Muscle of leg (tissue), 11 donors: ENCODE data around the gene JUN. TPM values are rescaled to one million over a fixed set of nuclear protein-coding genes. Genes with fewer than 3 reads are reported as not detected.

Experiments used
- DNase-seq: peaks from one replicate; pipeline ENCODE4 v3.0.0; 2013
- H3K27ac ChIP-seq: one replicate; pipeline ENCODE4 v1.5.1; 2013; ENCODE audit warnings: mild to moderate bottlenecking, low read length, control low read depth
- H3K27me3 ChIP-seq: one replicate; pipeline ENCODE4 v1.6.1; 2013; ENCODE audit warnings: low read length; ENCODE audit not compliant: control insufficient read depth, insufficient read depth
- H3K36me3 ChIP-seq: one replicate; pipeline ENCODE4 v1.6.1; 2013; ENCODE audit warnings: low read length; ENCODE audit not compliant: control insufficient read depth, insufficient read depth
- H3K4me1 ChIP-seq: one replicate; pipeline ENCODE4 v1.6.1; 2013; ENCODE audit warnings: low read length; ENCODE audit not compliant: control insufficient read depth, insufficient read depth
- H3K4me3 ChIP-seq: one replicate; pipeline ENCODE4 v1.5.1; 2013; ENCODE audit warnings: low read length, control low read depth
- H3K9me3 ChIP-seq: replicated peaks from 2 replicates; pipeline ENCODE4 v1.6.1; 2013; ENCODE audit warnings: low read depth, low read length; ENCODE audit not compliant: control insufficient read depth
- WGBS: methylation state at CpG from one replicate; pipeline ENCODE4 v1.1.5; 2013; ENCODE audit warnings: missing lambda C conversion rate; ENCODE audit not compliant: insufficient coverage; 5-methylcytosine and 5-hydroxymethylcytosine counted together
- polyA plus RNA-seq, 8 donors: library from polyadenylated mRNA; unstranded; fragments of 120-200 nt; gene quantifications; one replicate each; pipeline versions ENCODE4 v1.2.1 to v1.2.3, GENCODE V29; 2013; ENCODE audit warnings: inconsistent platforms in 1 of 8, low replicate concordance in 1 of 8; ENCODE audit not compliant: insufficient read length in 8 of 8, insufficient read depth in 1 of 8
- total RNA-seq: library from RNA; stranded (reverse); fragments of 120-200 nt; gene quantifications from one replicate; pipeline ENCODE4 v1.2.4, GENCODE V29; 2013

The JUN gene
- total and polyA plus RNA-seq, 9 donors, result 73.2 to 282 (median 185) TPM

GRCh38 chr1:58786184-58786926 is 2.5 kb upstream of the JUN start:
- peak; percentile 87 for DNase-seq
- 54% methylated on average over 2 of the region's 6 CpGs for WGBS
- H3K4me3 ChIP-seq, result no peak overlapping the region
- peaks cover 5% of the 10 kb centered on the region for H3K36me3 ChIP-seq
- peak overlapping the region; percentile 99 for H3K27ac ChIP-seq
- H3K4me1 ChIP-seq, result peaks cover 12% of the 10 kb centered on the region
- no peaks in the 10 kb centered on the region for H3K27me3 ChIP-seq
- peaks cover 2% of the 10 kb centered on the region for H3K9me3 ChIP-seq

GRCh38 chr1:58785442-58786058 is 1.7 kb upstream of the JUN start:
- Histone ChIP-seq H3K27me3 (no peaks in the 10 kb centered on the region), H3K4me1 (peaks cover 12% of the 10 kb centered on the region), H3K27ac (peak overlapping the region; percentile 99), H3K36me3 (peaks cover 5% of the 10 kb centered on the region), H3K9me3 (peaks cover 2% of the 10 kb centered on the region), H3K4me3 (peak overlapping the region; percentile 91)
- WGBS, result 6% methylated on average over 12 of the region's 14 CpGs
- peak; percentile 92 for DNase-seq

DNA sequence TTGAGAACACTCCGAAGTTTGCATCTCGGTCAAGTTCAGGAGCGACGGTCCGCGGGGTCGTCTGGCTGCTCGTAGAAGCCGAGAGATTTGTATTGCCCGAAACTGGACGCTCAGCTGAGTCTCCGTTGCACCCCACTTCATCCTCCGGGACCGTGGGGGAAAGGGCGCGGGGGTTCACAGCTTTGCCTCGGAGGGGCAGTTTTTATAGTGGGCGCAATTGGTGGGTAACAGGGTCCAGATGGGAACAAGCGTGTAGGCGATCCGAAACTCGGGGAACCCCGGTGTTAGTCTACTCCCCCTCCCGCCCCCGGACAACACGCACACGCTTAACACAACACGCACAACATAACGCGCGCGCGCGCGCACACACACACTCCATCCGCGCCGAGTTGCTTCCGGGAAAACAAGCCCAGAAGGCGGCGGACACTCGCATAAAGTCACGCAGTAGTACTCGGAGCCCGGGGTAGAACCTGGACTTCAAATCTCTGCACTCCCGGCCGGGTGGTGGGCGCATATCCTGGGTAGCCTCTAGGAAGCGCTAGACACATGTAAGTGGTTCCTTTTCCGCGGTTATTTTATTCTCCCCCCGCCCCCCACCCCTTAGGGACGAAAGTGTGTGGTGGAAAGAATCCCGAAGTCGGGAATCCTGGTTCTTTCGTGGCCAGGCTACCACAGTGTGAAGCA is 1.1 kb upstream of the JUN start:
- H3K4me1 ChIP-seq, result peaks cover 12% of the 10 kb centered on the region
- H3K4me3 ChIP-seq, result peak overlapping the region; percentile 91
- H3K36me3 ChIP-seq, result peaks cover 5% of the 10 kb centered on the region
- H3K27ac ChIP-seq, result peak overlapping the region; percentile 99
- peaks cover 2% of the 10 kb centered on the region for H3K9me3 ChIP-seq
- peak; percentile 97 for DNase-seq
- H3K27me3 ChIP-seq, result no peaks in the 10 kb centered on the region
- 0% methylated on average over 15 of the region's 56 CpGs for WGBS

- DNase-seq, result peak; percentile 77
- peak overlapping the region; percentile 100 for H3K27ac ChIP-seq
- under 1% methylated on average over 85 of the region's 86 CpGs for whole genome bisulfite sequencing
- H3K9me3 ChIP-seq, result peaks cover 2% of the 10 kb centered on the region
- H3K4me1 ChIP-seq, result peaks cover 12% of the 10 kb centered on the region
- H3K4me3 ChIP-seq, result peak overlapping the region; percentile 97
- H3K36me3 ChIP-seq, result peaks cover 5% of the 10 kb centered on the region
- no peaks in the 10 kb centered on the region for H3K27me3 ChIP-seq
Measured at GRCh38 chr1:58783090-58783992, 506 bp downstream of the JUN start.

DNA sequence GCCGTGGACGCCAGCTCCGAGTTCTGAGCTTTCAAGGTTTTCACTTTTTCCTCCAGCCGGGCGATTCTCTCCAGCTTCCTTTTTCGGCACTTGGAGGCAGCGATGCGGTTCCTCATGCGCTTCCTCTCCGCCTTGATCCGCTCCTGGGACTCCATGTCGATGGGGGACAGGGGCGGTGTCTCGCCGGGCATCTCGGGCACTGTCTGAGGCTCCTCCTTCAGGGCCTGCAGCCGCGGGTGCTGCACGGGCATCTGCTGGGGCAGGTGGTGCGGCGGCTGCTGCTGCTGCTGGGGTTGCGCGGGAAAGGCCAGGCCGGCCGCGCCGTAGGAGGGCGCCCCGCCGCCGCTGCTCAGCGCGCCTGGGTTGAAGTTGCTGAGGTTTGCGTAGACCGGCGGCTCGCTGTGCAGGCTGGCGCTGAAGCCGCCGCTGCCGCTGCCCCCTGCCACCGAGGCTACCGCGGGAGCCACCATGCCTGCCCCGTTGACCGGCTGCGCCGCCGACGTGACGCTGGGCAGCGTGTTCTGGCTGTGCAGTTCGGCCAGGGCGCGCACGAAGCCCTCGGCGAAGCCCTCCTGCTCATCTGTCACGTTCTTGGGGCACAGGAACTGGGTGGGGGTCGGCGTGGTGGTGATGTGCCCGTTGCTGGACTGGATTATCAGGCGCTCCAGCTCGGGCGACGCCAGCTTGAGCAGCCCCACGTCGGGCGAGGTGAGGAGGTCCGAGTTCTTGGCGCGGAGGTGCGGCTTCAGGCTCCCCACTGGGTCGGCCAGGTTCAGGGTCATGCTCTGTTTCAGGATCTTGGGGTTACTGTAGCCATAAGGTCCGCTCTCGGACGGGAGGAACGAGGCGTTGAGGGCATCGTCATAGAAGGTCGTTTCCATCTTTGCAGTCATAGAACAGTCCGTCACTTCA is 1.4 kb downstream of the JUN start:
- H3K27ac ChIP-seq, result peak overlapping the region; percentile 100
- H3K4me3 ChIP-seq, result peak overlapping the region; percentile 97
- H3K36me3 ChIP-seq, result peaks cover 5% of the 10 kb centered on the region
- peak; percentile 69 for DNase-seq
- no peaks in the 10 kb centered on the region for H3K27me3 ChIP-seq
- no peaks in the 10 kb centered on the region for H3K9me3 ChIP-seq
- WGBS, result under 1% methylated on average over 79 of the region's 82 CpGs
- peaks cover 12% of the 10 kb centered on the region for H3K4me1 ChIP-seq

DNA sequence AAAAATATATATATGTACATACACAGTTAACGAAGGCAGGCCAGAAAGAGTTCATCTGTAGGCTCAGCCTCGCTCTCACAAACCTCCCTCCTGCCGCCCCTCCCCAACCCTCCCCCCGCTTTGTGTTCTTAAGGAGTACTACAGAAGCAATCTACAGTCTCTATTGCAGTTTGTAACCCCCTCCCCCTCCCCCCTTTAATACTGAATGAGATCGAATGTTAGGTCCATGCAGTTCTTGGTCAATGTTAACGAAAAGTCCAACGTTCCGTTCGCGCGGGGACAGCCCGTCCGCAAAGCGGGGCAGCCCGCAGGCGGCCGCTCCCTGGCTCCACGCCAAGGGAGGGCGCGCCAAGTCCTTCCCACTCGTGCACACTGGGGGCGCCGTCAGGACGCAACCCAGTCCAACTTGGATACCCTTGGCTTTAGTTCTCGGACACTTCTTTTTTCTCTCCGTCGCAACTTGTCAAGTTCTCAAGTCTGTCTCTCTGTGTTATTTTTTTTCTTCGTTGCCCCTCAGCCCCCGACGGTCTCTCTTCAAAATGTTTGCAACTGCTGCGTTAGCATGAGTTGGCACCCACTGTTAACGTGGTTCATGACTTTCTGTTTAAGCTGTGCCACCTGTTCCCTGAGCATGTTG is 2.2 kb downstream of the JUN start:
- no peaks in the 10 kb centered on the region for H3K9me3 ChIP-seq
- H3K36me3 ChIP-seq, result peaks cover 5% of the 10 kb centered on the region
- H3K4me3 ChIP-seq, result peak overlapping the region; percentile 97
- peak; percentile 88 for DNase-seq
- peak overlapping the region; percentile 78 for H3K27ac ChIP-seq
- peaks cover 12% of the 10 kb centered on the region for H3K4me1 ChIP-seq
- under 1% methylated on average over 28 of the region's 32 CpGs for WGBS
- H3K27me3 ChIP-seq, result no peaks in the 10 kb centered on the region

DNA sequence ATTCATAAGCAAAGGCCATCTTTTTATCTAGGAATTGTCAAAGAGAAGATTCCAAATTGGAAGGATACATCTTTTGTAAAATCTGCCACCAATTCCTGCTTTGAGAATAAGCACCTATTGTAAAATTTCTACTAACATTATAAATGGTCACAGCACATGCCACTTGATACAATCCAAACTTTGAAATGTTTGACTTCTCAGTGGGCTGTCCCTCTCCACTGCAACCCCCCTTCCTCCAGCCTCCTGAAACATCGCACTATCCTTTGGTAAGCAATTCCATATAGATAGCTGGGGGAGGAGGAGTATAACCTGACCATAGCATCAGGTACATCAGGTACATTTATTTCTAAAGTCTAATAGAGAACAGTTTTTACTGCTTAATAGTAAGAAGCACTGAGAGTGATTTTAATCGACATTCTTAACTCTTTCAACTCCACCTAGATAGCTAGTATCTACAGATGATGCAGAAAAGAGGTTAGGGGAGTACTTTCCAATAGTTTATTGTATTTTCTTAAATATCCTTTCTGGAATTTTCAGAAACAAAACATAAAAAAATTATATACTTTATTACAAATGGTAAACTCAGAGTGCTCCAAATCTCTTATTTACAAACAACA is 2.9 kb downstream of the JUN start:
- Histone ChIP-seq H3K27me3 (no peaks in the 10 kb centered on the region), H3K27ac (peak overlapping the region; percentile 78), H3K36me3 (peaks cover 5% of the 10 kb centered on the region), H3K4me3 (peak overlapping the region; percentile 97), H3K4me1 (peaks cover 10% of the 10 kb centered on the region), H3K9me3 (no peaks in the 10 kb centered on the region)
- WGBS, result no CpG with 5 or more reads among the region's 2 CpGs
- peak; percentile 64 for DNase-seq

GRCh38 chr1:58780411-58780810 is 3.4 kb downstream of the JUN start:
- Histone ChIP-seq H3K4me1 (peaks cover 5% of the 10 kb centered on the region), H3K27me3 (no peaks in the 10 kb centered on the region), H3K27ac (peak overlapping the region; percentile 25), H3K4me3 (peak overlapping the region; percentile 97), H3K36me3 (peaks cover 5% of the 10 kb centered on the region), H3K9me3 (no peaks in the 10 kb centered on the region)
- DNase-seq, result no peak
